Measurements from ENCODE around the gene CHST14.
A peak's percentile ranks its signal among the peaks of the same experiment; 100 is the strongest.

CHST14 gene

DNA sequence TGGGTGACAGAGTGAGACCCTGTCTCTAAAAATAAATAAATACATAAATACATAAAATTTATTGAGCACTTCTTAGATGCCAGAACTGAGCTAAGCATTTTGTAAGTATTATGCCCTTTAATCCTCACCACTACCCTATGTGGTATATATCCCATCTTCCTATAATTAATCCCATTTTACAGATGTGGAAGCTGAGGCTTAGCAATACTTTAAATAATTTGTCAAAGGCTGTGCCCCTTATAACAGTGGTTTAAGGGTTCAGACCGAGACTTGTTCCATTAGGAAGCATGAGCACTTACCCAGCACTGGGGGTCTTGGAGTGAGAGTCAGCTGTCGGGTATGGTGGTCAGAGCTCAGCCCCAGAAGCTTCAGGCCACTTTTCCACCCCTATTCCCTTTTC is 7.5 kb upstream of the CHST14 start:
- no peak for DNase-seq

DNA sequence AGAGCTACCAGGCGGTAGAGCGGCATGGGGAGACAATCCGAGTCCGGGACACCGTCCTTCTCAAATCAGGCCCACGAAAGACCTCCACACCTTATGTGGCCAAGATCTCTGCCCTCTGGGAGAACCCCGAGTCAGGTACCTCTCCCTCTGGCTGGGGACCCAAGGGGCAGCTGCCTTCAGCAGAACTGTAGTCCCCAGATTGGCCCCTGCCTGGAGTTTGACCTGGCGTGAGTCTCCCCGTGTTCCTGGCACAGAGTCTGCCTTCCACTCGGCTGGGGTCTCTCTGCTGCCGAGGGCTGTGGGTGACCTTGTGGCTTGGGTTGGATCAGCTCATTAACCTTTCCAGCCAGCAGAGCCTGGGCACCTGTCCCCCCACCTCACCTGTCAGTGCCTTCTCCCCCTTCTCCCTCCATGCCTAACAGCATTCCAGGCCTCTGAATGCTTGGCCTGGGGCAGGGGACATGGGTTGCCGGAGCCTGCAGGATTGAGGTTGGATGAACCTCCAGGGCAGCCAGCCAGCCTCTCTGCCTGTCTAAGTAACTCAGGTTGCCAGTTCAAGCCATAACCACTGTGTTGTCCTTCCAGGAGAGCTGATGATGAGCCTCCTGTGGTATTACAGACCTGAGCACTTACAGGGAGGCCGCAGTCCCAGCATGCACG is 6.8 kb upstream of the CHST14 start:
- DNase-seq, result no peak

DNA sequence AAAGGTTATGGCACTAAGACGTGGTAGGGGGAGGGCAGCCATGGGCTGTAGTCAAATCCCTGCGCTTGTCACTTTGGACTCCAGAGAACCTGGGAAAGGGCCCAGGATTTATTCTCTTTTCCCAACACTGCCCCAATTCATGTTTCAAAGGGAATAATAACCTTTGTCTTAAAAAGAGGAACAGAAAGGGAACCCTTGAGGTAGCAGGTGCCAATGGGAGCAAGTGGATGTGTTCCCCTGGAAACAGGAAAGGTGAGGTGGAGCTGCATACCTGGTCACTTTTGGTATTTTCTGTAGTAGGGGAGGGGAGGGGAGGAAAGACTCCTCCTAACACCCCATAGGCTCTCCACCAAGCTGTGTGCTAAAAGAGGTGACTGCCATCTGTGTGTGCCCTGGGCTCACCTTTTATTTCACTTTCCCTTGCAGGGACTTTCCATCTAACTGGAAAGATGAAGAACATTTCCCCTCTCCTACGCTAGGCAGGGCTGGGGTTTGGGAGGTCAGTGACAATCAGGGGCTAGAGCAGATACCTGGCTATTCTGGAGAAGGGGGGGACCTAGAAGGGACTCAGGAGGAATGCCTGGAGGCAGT is 6.1 kb upstream of the CHST14 start:
- DNase-seq, result no peak

DNA sequence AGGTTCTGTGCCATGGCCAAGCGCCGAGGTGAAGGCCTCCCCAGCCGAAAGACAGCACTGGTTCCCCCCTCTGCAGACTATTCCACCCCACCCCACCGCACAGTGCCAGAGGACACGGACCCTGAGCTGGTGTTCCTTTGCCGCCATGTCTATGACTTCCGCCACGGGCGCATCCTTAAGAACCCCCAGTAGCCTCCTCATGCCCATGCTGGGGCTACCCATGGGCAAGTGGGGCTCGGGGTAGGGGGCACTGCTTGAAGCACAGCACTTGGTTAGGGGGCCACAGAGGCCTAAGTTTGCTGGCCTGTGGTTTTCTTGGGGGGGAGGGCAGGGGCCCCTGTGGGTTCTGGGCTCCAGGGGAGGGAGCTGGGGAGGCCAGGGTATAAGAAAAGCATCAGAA is 4.8 kb upstream of the CHST14 start:
- DNase-seq, result no peak

DNA sequence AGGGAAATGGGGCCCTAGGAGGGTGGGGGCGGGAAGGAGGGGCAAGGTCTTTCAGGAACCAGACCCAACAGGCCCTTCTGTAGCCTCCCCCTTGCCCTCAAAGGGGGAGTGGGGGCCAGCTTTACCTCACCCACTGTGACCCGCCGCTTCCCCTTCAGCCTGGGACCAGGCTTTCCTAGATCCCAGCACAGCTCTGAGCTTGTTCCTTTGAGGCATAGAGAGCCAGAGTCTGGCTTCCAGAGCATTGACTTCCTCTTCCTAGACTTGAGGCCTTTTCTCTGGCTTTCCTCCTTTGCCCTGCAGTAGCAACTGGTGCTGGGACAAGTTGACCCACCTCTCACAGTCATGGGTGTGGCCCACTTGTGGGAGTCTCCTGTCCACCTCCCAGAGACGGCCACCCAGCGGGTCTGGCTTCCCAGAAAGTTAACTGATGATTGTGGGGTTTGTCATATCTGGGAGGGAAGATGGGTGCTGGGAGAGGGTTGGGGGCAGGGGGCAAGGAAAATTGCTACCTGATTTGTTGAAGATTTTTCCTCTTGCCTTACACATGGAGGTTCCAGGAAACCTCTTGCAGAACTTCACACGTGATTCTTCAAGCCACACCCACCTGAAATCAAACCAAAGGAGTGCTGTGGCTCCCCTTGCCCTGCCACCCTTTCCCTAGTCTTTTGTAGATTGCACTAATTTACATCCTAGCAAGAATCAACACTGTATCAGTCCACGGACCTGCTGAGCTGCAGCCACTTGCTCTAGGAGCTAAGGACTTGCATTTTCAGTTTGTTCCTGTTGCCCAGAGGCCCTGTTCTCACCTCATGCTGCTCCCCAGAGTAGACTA is 4.1 kb upstream of the CHST14 start:
- no peak for DNase-seq

DNA sequence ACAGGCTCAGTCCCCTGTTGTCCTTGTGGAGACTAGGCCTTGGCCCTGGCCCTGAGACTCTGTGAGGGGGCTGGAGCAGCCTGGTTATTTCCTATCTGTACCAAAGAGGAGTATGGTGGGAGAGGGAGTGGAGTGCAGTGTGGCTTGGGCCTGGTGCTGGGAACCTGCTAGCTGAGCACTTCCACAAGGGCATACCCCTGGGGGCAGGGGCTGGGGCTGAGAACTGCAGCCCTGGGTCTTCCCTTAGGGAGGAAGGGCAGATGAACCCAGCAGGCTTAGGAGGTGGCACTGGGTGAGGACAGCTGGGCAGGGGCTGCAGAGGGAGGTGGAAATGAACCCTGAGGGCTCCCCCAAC is 3.5 kb upstream of the CHST14 start:
- no peak for DNase-seq

DNA sequence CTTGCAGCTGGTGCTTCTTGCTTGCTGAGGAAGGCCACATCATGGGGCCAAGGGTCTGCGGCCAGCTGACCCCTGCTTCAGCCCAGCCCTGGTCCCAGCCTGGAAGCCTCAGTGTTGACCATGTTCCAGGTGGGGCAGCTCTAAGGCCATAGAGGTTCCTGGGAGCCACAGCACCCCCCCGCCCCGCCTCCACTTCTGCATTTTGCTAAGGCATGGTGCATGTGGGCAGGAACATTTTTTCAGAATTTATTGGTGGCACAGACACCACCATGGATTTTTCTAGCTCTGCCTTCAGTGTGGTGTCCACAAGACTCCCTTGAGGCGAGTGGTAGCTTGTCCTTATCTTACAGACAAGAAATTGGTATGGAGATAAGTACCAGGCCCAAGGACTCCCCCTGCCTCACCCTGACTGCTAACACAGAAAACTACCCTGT is 1.9 kb upstream of the CHST14 start:
- DNase-seq, result no peak

DNA sequence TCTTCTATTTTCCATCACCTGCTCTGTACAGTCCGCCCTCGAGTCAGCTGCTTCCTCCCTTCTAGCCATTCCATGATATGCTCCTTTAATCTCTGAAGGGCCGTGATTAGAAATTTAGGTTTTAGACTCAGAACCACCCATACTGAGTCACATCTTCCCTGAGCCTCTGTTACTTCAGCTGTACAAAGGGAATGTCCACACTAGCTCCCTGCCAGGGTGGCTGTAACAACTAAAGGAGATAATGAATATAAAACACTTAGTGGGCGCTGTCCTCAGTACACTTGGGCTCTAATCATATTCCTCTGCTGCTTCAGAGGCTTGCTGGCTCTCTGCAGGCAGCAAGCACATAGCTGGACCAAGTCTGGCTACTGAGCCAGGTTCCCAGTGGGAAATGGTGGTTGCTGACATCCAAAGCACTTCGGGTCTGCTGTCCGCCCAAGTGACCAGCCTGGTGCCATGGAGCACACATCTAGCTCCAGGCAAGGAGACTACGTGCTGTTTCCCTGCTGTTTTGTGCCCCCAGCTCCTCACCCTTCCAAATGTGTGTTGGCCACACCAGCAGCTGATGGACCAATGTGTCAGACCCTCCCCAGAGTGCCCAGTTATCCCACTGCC is 901 bp upstream of the CHST14 start:
- no peak for DNase-seq

DNA sequence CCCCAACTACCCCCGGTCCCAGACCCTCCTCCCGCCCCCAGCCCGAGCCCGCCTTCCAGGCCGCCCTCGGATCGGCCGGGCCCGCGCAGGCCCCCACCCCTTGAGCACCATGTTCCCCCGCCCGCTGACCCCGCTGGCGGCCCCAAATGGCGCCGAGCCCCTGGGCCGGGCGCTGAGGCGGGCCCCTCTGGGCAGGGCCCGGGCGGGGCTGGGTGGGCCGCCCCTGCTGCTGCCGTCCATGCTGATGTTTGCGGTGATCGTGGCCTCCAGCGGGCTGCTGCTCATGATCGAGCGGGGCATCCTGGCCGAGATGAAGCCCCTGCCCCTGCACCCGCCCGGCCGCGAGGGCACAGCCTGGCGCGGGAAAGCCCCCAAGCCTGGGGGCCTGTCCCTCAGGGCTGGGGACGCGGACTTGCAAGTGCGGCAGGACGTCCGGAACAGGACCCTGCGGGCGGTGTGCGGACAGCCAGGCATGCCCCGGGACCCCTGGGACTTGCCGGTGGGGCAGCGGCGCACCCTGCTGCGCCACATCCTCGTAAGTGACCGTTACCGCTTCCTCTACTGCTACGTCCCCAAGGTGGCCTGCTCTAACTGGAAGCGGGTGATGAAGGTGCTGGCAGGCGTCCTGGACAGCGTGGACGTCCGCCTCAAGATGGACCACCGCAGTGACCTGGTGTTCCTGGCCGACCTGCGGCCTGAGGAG is 472 bp downstream of the CHST14 start:
- DNase-seq, result no peak

DNA sequence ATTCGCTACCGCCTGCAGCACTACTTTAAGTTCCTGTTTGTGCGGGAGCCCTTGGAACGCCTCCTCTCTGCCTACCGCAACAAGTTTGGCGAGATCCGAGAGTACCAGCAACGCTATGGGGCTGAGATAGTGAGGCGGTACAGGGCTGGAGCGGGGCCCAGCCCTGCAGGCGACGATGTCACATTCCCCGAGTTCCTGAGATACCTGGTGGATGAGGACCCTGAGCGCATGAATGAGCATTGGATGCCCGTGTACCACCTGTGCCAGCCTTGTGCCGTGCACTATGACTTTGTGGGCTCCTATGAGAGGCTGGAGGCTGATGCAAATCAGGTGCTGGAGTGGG is 995 bp downstream of the CHST14 start:
- DNase-seq, result no peak

DNA sequence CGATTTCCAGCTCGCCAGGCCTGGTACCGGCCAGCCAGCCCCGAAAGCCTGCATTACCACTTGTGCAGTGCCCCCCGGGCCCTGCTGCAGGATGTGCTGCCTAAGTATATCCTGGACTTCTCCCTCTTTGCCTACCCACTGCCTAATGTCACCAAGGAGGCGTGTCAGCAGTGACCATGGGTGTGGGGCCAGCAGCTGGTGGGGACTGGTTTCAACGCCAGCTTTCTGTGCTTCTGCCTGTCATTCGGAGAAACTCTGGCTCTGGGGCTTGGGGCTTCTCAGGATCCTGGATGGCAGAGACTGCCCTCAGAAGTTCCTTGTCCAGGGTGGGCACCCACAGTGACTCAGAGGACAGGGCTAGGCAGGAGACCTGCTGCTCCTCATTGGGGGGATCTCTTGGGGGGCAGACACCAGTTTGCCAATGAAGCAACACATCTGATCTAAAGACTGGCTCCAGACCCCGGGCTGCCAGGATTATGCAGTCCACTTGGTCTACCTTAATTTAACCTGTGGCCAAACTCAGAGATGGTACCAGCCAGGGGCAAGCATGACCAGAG is 1.5 kb downstream of the CHST14 start:
- no peak for DNase-seq

DNA sequence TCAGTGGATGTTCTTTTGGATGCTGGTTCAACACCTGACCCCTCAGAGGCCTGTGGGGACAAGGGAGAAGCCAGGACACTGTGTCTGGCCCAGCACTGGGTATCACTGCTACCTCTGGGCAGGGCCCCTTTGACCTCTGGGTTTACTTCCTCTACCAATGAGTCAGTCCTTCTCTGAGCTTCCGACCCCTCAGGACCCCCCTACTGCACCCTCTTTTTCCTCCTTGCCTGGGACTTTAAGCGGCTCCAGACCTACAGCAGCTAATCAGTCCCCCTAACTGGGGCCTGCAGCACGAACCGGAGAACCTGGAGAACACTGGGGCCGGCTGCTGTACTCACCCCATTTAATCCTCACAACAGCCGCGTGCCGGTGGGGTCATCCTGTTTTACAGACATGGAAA is 3.8 kb downstream of the CHST14 start:
- DNase-seq, result no peak

DNA sequence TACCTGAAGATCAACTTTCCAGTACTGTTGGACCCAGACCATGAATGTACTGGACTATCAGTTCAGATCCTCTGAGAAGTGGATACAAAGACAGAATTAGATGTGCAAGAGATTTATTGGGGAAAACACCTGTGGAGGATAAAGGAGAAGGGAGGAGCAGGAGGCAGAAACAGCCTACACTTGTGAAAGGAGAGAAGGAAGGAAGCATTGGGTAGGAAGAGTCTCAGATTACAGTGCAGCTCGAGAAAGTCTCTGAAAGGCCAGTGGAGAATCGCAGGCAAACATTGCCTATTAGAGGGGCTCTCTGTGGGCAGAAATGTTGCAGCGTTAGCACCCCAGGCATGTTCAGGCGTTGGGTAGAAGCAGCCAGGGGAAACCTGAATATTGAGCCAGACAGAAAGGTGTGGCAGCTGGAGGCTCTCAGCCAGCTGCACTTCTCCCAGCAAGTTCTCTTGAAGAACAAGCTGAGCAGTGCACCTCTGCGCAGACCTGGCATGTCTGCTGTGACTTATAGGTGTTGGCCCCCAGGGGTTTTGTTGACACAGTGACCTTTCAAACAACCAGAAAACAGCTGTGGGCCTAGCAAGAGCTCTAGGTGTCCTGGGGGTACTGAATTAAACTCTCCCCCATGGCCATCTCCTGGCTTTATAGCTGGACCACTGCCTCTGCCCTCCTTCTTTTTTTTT is 7.0 kb downstream of the CHST14 start:
- DNase-seq, result peak in 2 of 3 experiments; percentile 43 to 48

DNA sequence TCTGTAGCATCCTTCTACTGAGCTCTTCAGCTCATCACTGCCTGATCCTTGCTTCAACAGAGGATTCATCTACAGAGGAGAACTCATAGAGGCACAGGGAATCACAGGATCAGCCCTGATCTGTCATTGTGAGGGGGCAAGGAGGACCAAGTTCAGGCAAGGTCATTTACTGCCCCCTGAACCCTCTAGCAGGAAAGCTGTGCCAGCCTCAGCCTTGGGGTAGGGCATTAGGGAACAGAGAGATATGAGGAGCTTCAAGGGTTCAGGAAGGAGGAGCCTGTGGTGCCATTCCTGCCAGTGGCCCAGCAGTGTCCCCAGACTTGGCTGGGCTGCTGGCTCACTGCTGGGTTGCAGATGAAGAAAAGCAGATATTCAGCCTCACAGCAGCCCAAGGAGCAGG is 8.2 kb downstream of the CHST14 start:
- DNase-seq, result no peak

DNA sequence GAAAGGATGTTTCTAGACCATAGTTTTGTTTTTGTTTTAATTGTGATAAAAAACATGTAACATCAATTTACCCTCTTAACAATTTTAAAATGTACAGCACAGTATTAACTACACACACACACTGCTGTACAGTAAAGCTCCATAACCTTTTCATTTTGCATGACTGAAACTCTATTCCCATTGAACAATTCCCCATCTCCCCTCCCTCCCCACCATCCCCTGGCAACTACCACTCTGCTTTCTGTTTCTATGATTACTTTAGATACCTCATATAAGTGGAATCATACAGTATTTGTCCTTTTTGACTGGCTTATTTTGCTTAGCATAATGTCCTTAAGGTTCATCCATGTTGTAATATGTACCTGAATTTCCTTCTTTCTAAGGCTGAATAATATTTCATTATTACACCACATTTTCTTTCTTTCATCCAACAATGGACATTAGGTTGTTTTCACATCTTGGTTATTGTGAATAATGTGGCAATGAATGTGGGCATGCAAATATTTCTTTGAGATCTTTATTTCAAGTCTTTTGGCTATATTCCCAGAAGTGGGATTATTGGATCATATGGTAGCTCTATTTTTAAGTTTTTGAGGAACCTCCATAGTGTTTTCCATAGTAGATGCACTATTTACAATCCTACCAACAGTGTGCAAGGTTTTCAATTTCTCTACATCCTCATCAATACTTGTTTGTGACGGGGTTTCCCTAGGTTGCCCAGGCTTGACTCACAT is 10.7 kb downstream of the CHST14 start:
- DNase-seq, result no peak

DNA sequence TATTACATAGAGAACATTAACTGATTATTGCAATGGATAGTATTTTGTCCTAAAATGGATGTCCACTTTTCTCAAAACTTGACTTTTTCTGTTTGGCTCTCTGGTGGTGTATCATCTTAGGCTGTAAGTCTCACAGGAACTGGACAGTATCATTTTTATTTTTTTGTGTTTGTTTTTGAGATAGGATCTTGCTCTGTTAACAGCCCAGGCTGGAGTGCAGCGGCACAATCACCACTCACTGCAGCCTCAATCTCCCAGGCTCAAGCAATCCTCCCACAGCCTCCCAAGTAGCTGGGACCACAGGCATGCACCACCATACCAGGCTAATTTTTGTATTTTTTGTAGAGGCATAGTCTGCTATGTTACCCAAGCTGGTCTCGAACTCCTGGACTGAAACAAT is 13.1 kb downstream of the CHST14 start:
- DNase-seq, result no peak

DNA sequence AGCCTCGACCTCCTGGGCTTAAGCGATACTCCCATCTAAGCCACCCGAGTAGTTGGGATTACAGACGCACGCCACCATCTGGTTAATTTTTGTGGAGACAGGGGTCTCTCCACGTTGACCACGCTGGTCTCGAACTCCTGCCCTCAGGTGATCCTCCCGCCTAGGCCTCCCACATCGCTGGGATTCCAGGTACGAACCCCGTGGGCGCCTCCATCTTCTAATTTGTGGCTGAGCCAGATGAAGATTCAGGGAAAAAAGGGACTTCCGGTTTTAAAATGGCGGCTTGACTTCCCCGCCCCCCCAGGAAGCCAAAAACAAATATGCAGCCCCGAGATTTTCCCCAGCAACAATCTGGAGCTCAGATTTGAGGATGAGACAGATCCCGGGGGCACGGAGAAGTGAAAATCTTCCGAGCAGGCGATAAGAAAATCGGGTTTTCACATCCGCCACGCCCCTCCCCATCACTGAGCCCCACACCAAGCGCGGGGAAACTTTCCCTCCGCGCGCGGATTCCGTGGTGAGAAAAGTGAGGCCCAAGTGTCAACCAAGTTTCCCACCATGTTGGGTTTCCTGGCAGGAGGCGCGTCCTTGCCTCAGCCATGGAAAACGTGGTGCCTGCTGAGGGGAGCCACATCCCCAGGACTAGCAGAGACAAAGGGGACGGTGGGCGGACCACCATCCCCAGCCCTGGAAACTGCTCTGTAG is 15.4 kb downstream of the CHST14 start:
- DNase-seq, result no peak

DNA sequence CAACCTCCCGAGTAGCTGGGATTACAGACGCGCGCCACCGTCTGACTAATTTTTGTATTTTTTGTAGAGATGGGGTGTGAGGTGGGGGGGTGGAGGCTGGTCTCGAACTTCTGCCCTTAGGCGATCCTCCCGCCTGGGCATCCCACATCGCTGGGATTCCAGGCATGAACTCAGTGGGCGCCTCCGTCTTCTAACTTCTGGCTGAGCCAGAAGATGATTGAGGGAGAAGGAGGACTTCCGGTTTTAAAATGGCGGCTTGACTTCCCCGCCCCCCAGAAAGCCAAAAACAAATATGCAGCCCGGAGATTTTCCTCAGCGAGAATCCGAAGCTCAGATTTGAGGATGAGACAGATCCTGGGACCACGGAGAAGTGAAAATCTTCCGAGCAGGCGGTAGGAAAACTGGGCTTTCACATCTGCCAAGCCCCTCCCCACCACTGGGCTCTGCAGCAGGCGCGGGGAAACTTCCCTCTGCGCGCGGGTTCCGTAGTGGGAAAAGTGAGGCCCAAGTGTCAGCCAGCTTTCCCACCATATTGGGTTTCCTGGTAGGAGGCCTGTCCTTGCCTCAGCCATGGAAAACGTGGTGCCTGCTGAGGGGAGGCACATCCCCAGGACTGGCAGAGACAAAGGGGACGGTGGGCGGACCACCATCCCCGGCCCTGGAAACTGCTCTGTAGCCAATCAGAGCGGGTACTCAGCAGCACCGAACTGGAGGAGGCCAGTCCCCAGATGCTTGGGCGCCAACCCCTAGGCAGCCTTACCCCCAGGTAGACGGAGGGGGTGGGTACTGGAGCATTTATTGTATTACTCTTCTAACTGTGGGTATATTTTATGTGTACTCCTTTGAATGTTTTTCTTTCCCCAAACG is 17.3 kb downstream of the CHST14 start:
- DNase-seq, result no peak

DNA sequence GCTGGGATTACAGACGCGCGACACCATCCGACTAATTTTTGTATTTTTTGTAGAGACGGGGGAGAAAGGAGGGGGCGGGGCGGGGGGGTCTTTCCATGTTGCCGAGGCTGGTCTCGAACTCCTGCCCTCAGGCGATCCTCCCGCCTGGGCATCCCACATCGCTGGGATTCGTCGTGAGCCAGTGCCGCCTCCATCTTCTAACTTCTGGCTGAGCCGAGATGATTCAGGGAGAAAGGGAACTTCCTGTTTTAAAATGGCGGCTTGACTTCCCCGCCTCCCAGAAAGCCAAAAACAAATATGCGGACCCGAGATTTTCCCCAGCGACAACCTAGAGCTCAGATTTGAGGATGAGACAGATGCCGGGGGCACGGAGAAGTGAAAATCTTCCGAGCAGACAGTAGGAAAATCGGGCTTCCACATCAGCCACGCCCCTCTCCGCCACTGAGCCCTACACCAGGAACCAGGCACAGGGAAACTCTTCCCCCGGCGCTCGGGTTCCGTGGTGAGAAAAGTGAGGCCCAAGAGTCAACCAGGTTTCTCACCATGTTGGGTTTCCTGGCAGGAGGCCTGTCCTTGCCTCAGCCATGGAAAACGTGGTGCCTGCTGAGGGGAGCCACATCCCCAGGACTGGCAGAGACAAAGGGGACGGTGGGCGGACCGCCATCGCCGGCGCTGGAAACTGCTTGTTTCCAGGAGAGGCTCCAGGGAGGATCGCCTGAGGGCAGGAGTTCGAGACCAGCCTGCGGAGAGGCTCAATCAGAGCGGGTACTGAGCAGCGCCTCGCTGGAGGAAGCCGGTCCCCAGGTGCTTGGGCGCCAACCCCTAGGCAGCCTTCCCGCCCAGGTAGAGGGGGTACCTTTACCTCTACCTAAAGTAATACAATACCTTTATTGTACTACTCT is 18.7 kb downstream of the CHST14 start:
- no peak for DNase-seq

Measured in NCI-H1417 (cell line).